DMS53 treated with DMSO at 0.1 percent for 48 hours (cell line): ENCODE data around the gene PUM2.
A peak's percentile ranks its signal among the peaks of the same experiment; 100 is the strongest.
"Not testable (repeated sequence)": the region's sequence is repeated elsewhere in the genome, so short reads cannot be mapped to it uniquely, and the experiment has no call there.

Experiments
- DNase-seq: peaks from one replicate; lab custom pipeline; 2025; ENCODE audit not compliant: unreplicated experiment; lab: John Stamatoyannopoulos, UW

PUM2 gene

GRCh38 chr2:20369366-20369765 lies 18.7 kb upstream of the PUM2 start:
- no peak for DNase-seq

DNA sequence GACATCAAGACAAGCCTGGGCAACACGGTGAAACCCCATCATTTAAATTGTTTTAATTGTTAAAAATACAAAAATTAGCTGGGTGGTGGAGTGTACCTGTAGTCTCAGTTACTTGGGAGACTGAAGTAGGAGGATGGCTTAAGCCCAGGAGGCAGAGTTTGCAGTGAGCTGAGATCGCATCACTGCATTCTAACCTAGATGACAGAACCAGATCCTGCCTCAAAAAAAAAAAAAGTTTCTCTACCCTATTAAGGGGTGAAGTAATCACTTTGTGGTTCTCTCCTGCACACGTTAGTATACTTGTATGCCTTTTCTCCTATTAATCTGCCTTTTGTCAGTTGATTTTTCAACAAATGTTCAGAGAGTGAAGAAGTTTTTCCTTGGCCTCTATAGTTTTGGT lies 18.1 kb upstream of the PUM2 start:
- DNase-seq = no peak

GRCh38 chr2:20367929-20368328 lies 17.3 kb upstream of the PUM2 start:
- DNase-seq = not testable (repeated sequence)

- no peak for DNase-seq
Measured at GRCh38 chr2:20366672-20367116, 16.1 kb upstream of the PUM2 start.

- no peak for DNase-seq
Measured at GRCh38 chr2:20365249-20365817, 14.7 kb upstream of the PUM2 start.

- DNase-seq = no peak
Measured at GRCh38 chr2:20363578-20363977, 12.9 kb upstream of the PUM2 start.

- DNase-seq = no peak
Measured at GRCh38 chr2:20362701-20363435, 12.2 kb upstream of the PUM2 start.

- no peak for DNase-seq
Measured at GRCh38 chr2:20361893-20362292, 11.2 kb upstream of the PUM2 start.

DNA sequence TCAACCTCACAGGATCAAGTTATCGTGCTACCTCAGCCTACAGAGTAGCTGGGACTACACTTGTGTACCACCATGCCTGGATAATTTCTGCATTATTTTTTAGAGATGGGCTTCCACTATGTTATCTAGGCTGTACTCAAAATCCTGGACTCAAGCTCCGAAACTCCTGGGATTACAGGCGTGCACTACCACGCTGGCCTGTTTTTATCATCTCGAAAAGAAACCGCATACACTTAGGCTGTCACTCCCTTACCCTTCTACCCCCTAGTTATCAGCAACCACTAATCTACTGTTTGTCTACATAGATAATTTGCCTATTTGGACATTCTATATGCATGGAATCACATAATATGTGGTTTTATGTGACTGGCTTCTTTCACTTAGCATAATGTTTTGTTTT lies 8.5 kb upstream of the PUM2 start:
- DNase-seq = no peak

DNA sequence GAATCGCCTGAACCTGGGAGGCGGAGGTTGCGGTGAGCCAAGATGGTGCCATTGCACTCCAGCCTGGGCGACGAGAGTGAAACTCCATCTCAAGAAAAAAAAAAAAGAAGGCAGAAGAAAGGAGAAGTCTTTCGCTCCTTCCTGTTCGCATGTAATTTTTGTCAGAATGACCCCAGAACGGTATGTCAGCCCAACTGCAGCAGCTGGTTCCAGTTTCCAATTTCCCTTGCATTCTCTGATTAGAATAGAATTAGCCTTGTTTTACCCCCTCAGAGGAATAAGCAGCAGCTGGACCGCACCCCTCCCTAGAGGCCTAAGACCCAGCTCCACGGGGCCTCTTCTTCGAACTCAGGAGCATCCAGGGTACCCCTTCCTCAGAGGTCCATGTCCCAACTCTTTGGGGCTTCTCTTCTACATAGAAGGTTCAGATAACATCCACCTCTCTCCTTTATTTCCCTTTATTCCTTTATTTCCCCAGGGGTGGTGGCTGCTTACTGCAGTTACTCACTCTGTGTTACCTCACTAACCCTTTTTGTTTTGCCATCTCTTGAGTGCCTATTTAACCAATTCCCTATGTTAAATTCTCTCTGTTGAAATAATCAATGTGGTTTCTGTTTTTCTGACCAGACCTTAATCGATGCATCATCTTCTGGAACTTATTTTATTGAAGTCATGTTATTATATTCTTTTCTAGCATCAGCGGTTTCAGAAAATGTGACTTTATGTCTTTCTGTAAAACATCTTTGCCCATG lies 7.2 kb upstream of the PUM2 start:
- DNase-seq = no peak

DNA sequence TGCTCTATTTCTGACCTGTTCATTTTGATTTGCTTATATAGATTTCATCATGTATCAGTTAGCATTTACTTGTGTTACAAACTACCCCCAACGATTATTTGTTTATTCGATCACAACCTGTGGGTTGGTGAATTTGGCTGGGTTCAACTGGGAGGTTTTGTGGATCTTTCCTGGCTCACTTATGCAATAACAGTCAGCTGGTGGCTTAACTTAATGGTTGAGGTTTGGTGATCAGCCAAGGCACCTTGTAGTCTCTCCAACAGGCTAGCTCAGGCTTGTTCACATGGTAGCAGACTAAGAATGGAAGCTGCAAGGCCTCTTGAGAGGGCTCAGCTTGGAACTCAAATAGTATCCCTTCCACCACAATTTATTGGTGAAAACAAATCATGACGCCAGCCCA lies 5.4 kb upstream of the PUM2 start:
- DNase-seq = no peak

DNA sequence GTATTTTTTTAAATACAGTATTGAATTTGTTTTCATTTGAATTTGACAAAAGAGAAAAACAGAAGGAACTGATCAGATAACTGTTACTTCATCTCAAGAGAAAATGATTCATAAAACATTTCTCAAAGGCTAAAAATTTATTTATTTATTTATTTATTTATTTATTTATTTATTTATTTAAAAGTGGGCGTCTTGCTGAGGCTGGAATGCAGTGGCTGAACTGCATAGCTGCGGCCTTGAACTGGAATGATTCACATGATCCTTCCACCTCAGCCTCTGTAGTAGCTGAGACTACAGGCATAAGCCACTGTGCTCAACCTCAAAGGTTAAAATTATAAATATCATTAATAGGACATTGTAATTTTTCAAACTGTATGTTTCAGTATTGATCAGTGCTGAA lies 4.5 kb upstream of the PUM2 start:
- no peak for DNase-seq

DNA sequence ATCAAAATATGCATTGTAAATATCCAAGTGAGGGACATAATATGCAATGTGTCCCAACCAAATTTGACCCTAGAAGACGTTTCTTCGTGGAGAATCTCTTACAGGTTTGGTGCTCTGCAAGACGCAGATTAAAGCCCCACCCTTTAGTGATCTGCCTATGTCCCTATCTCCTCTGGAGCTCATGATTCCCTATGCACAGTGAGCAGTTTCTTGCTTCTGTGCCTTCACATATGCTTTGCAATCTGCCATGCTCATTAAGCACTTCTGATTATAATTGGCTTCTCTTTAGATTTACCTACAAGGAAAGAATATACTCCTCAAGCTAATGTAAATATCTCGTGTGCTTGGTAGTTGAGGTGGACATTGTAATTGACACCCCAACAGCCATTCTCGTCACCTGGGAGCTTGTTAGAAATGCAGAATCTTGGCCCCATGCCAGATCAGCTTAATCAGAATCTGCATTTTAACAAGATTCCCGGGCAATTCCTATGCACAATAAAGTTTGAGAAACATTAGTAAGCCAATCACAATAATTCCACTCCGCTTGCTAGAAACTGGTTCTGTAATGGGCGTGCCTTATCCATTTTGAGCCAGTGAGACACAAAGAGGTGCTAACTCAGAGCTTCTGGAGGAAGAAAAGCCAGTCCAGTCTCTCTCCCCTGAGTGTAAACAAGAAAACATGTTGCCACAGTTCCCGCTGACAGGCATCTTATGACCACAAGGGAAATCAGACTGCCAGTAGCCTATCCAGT lies 2.8 kb upstream of the PUM2 start:
- peak; percentile 9 for DNase-seq

DNA sequence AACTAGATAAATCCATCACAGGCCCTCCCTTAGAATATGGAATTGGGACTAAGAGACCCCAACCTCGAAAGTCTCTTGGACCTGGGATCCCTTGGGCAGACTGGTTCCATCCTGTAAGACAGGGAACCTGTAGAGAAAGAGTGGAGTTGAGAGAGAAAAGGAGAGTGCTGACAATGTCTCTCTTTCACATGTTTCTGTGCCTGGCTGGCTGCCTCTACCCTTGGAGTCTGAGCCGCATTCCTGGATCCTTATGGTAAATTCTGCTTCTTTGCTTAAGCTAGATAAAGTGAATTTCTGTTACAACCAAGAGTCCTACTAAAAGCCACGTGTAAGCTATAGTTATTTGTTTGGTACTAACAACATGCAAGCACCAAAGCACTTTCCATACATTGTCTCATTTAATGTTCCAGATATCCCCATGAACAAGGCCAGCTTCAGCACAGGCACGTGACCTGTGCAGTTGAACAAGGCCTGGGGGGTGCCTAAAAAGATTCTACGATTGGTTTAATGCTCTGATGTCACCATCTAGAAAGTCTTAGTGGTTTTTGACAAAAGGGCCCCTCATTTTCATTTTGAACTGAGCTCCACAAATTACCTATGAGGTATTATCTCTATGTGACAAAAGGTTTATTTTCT lies 2.1 kb upstream of the PUM2 start:
- DNase-seq = no peak

DNA sequence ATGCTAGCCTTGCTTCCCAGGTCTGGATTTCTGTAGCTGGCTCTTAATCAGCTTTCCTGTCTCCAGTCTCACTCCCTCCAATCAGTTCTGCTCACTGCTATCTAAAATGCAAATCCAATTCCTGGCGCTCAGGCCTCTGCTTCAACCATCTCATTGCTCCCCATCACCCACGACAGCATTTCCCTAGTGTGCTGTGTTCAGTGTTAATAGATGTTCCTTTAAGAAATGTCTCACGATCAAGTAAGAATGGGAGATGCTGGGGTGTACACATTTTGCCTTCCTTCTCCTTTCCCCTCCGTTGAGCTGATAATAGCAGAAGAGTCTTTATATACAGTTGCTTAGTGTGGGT lies 1.6 kb upstream of the PUM2 start:
- DNase-seq = no peak

GRCh38 chr2:20351555-20352229 lies 1.0 kb upstream of the PUM2 start:
- DNase-seq = peak; percentile 61

- no peak for DNase-seq
Measured at GRCh38 chr2:20350041-20350712, 467 bp downstream of the PUM2 start.

- DNase-seq = no peak
Measured at GRCh38 chr2:20349513-20349921, 1.1 kb downstream of the PUM2 start.

- no peak for DNase-seq
Measured at GRCh38 chr2:20348542-20348941, 2.1 kb downstream of the PUM2 start.
